ENCODE data around the gene MRPL14.

DNA sequence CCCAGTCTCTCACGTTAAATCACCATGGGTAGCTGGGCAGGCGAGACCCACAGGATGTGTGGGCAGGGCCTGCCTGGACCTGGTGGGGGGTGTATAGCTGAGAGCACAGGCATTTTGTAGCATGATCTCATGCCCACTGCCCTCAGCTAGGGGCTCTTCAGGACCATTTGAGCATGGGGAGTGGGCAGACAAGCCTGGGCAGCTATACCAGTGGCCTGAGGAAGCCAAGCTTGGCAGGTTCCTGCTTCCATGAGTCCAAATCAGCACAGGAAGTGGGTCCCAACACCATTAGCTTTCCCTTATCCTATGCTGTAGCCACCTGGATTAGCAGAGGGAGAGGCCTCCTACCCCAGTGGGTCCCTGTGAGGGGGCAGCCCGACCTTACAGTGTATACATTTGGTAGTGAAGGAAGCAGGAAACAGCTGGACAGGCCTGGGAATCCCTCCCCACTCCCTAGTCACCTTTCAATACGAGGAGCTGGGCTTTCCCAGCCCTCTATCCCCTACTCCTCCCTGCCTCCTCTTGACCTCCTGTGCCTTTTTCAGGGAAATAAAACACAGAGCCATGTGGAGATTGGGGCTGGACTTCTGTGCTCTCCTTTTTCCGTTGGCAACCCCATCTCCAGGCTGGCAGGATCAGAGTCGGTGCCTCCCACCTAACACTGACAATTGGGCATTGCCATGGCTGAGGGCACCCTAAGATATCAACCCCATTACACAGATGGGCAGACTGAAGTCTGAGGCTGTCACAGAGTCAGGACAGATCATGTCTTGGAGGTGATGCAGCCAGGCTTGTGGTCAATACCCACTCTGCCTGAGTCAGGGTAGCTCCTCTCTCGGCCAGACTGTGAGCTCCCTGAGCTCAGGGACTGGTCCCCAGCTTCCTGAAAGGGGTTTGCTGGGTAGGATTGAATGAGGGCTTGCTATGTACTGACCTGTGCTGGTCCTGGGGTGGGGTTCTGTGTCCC lies 59.8 kb downstream of the MRPL14 start:
- no peak for TF ChIP-seq POLR2A (IDR thresholded peaks at IDR 0.05)
- TF ChIP-seq, protein P1, sequence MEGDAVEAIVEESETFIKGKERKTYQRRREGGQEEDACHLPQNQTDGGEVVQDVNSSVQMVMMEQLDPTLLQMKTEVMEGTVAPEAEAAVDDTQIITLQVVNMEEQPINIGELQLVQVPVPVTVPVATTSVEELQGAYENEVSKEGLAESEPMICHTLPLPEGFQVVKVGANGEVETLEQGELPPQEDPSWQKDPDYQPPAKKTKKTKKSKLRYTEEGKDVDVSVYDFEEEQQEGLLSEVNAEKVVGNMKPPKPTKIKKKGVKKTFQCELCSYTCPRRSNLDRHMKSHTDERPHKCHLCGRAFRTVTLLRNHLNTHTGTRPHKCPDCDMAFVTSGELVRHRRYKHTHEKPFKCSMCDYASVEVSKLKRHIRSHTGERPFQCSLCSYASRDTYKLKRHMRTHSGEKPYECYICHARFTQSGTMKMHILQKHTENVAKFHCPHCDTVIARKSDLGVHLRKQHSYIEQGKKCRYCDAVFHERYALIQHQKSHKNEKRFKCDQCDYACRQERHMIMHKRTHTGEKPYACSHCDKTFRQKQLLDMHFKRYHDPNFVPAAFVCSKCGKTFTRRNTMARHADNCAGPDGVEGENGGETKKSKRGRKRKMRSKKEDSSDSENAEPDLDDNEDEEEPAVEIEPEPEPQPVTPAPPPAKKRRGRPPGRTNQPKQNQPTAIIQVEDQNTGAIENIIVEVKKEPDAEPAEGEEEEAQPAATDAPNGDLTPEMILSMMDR (IDR thresholded peaks at IDR 0.05): no peak

Data from testis (tissue), 2 donors.